Neural progenitor cell (in vitro differentiated cells): Measurements from ENCODE around the gene ELMO1. TPM values are rescaled to one million over a fixed set of nuclear protein-coding genes. Genes with fewer than 3 reads are reported as not detected.

ENCODE experiments used
- DNase-seq: peaks from one replicate; pipeline ENCODE4 v3.0.0-alpha.2; 2016; ENCODE audit warnings: low spot score
- H2AFZ ChIP-seq: fragments of 200-600 bp; sonication (generic); replicated peaks from 2 replicates; pipeline ENCODE4 v1.6.1; 2016; ENCODE audit warnings: antibody characterized with exemption
- H3F3A ChIP-seq: fragments of 200-600 bp; sonication (generic); 2 replicates; pipeline ENCODE4 v1.6.1; 2016; ENCODE audit warnings: antibody characterized with exemption, low read depth
- H3K27ac ChIP-seq: fragments of 200-600 bp; sonication (generic); 2 replicates; pipeline ENCODE4 v1.5.1; 2016; ENCODE audit warnings: mild to moderate bottlenecking
- H3K27me3 ChIP-seq: fragments of 200-600 bp; sonication (generic); 2 replicates; pipeline ENCODE4 v1.6.1; 2016; ENCODE audit warnings: mild to moderate bottlenecking, moderate library complexity
- H3K36me3 ChIP-seq: fragments of 200-600 bp; sonication (generic); 2 replicates; pipeline ENCODE4 v1.5.1; 2016
- H3K4me1 ChIP-seq: fragments of 200-600 bp; sonication (generic); 2 replicates; pipeline ENCODE4 v1.6.1; 2016; ENCODE audit warnings: mixed run types
- H3K4me2 ChIP-seq: fragments of 200-600 bp; sonication (generic); 2 replicates; pipeline ENCODE4 v1.6.1; 2016
- H3K4me3 ChIP-seq: fragments of 200-600 bp; sonication (generic); 2 replicates; pipeline ENCODE4 v1.5.1; 2016
- H3K79me2 ChIP-seq: fragments of 200-600 bp; sonication (generic); 2 replicates; pipeline ENCODE4 v1.6.1; 2016; ENCODE audit warnings: low read depth
- H3K9ac ChIP-seq: fragments of 200-600 bp; sonication (generic); 2 replicates; pipeline ENCODE4 v1.6.1; 2016
- H3K9me3 ChIP-seq: fragments of 200-600 bp; sonication (generic); 2 replicates; pipeline ENCODE4 v1.5.1; 2016; ENCODE audit warnings: low read depth
- H4K20me1 ChIP-seq: fragments of 200-600 bp; sonication (generic); 2 replicates; pipeline ENCODE4 v1.6.1; 2016; ENCODE audit warnings: low read depth
- H3K27ac Mint-ChIP-seq: 3 replicates; pipeline ENCODE4 v1.8.0; 2021; ENCODE audit warnings: mixed read lengths
- H3K27me3 Mint-ChIP-seq: 2 replicates; pipeline ENCODE4 v1.8.0; 2022; ENCODE audit warnings: low read depth, mild to moderate bottlenecking, inconsistent platforms, moderate library complexity, mixed read lengths; ENCODE audit not compliant: insufficient read depth
- H3K36me3 Mint-ChIP-seq: 3 replicates; pipeline ENCODE4 v1.8.0; 2021; ENCODE audit warnings: mixed read lengths
- H3K4me1 Mint-ChIP-seq: 3 replicates; pipeline ENCODE4 v1.8.0; 2021; ENCODE audit warnings: mixed read lengths
- H3K4me3 Mint-ChIP-seq: 3 replicates; pipeline ENCODE4 v1.8.0; 2021; ENCODE audit warnings: mild to moderate bottlenecking, moderate library complexity, mixed read lengths
- H3K9me3 Mint-ChIP-seq: 3 replicates; pipeline ENCODE4 v1.8.0; 2020; ENCODE audit warnings: mixed read lengths
- EZH2 ChIP-seq: fragments of 200-600 bp; sonication (generic); IDR thresholded peaks from 2 replicates; pipeline ENCODE4 v1.6.1; 2017; ENCODE audit warnings: antibody characterized with exemption, mild to moderate bottlenecking, moderate library complexity
- EZH2phosphoT487 ChIP-seq: fragments of 200-600 bp; sonication (generic); IDR thresholded peaks from 2 replicates; pipeline ENCODE4 v1.6.1; 2017; ENCODE audit warnings: antibody characterized with exemption
- total RNA-seq: library from RNA; depleted of rRNA; stranded (reverse); fragments of >200 nt; gene quantifications from 2 replicates; pipeline ENCODE4 v1.2.3, GENCODE V29; 2015; ENCODE audit warnings: low replicate concordance
- TF ChIP-seq, protein P1 (sequence below): fragments of 200-600 bp; sonication (generic); IDR thresholded peaks from 2 replicates; pipeline ENCODE4 v1.5.1; 2017; ENCODE audit warnings: antibody characterized with exemption, mild to moderate bottlenecking

ELMO1 gene
- total RNA-seq, 1 donor from 2014 or later: 22.0 TPM

DNA sequence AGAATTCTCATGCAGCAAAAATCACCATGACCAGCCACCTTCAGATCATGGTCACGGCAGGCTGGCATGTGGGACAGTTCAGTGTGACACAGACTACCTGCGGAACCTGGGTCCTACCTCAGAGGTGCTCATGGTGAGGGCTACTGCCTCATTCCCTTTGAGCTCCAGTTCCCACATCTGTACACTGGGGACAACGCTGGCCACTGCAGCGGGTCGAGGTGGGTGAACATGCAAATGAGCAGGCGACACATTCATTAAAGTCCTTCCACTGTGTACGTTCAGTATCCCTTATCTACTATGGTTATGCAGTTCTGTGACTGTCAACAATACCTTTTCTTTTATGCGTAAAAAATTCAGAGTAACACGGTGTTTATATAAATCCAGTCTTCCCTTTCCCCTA is 505.7 kb downstream of the ELMO1 start:
- H3K79me2 ChIP-seq: no peaks in the 10 kb centered on the region
- H3K36me3 Mint-ChIP-seq: peaks cover 2% of the 10 kb centered on the region
- DNase-seq: no peak
- no peaks in the 10 kb centered on the region for H3K27me3 ChIP-seq
- no peaks in the 10 kb centered on the region for H3F3A ChIP-seq
- no peaks in the 10 kb centered on the region for H3K4me1 Mint-ChIP-seq
- peaks cover 4% of the 10 kb centered on the region for H3K9me3 ChIP-seq
- H3K4me1 ChIP-seq: peaks cover 4% of the 10 kb centered on the region
- no peak overlapping the region for H3K27ac Mint-ChIP-seq
- H3K9ac ChIP-seq: no peak overlapping the region
- H3K4me3 ChIP-seq: no peak overlapping the region
- TF ChIP-seq, protein P1, sequence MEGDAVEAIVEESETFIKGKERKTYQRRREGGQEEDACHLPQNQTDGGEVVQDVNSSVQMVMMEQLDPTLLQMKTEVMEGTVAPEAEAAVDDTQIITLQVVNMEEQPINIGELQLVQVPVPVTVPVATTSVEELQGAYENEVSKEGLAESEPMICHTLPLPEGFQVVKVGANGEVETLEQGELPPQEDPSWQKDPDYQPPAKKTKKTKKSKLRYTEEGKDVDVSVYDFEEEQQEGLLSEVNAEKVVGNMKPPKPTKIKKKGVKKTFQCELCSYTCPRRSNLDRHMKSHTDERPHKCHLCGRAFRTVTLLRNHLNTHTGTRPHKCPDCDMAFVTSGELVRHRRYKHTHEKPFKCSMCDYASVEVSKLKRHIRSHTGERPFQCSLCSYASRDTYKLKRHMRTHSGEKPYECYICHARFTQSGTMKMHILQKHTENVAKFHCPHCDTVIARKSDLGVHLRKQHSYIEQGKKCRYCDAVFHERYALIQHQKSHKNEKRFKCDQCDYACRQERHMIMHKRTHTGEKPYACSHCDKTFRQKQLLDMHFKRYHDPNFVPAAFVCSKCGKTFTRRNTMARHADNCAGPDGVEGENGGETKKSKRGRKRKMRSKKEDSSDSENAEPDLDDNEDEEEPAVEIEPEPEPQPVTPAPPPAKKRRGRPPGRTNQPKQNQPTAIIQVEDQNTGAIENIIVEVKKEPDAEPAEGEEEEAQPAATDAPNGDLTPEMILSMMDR: no peak
- TF ChIP-seq EZH2phosphoT487 (no peak), EZH2 (no peak)
- H3K27ac ChIP-seq: no peak overlapping the region
- H3K4me2 ChIP-seq: no peak overlapping the region
- H3K36me3 ChIP-seq: no peaks in the 10 kb centered on the region
- no peak overlapping the region for H3K4me3 Mint-ChIP-seq
- peaks cover 16% of the 10 kb centered on the region for H3K9me3 Mint-ChIP-seq
- no peak overlapping the region for H2AFZ ChIP-seq
- H3K27me3 Mint-ChIP-seq: peaks cover 3% of the 10 kb centered on the region
- H4K20me1 ChIP-seq: no peaks in the 10 kb centered on the region

DNA sequence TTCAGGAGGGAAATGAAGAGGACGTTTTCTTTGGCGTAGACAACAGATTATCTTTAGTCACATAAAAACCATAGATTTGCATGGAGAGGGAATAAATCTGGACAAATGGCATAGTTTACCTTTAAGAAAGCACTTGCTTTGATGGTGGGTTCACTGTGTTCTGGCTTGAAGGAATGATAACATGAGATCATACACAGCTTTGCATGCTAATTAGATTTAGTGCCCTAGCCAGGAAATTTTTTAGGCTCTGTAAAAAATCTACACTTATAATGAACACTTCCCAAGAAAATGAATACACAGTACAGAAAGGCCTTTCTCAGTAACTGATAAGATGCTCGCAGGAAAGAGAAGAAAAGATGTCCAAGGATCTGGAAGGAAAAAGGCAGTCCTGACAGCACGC is 506.1 kb downstream of the ELMO1 start:
- Mint-ChIP-seq H3K27ac (no peak overlapping the region), H3K4me3 (no peak overlapping the region), H3K36me3 (peaks cover 2% of the 10 kb centered on the region), H3K9me3 (peaks cover 17% of the 10 kb centered on the region), H3K4me1 (no peaks in the 10 kb centered on the region), H3K27me3 (peaks cover 3% of the 10 kb centered on the region)
- H3K36me3 ChIP-seq: no peaks in the 10 kb centered on the region
- H3K79me2 ChIP-seq: no peaks in the 10 kb centered on the region
- H3K9me3 ChIP-seq: peaks cover 4% of the 10 kb centered on the region
- no peak for DNase-seq
- no peak overlapping the region for H3K27ac ChIP-seq
- peaks cover 4% of the 10 kb centered on the region for H3K4me1 ChIP-seq
- H3F3A ChIP-seq: no peaks in the 10 kb centered on the region
- no peak overlapping the region for H2AFZ ChIP-seq
- H3K4me3 ChIP-seq: no peak overlapping the region
- H3K27me3 ChIP-seq: no peaks in the 10 kb centered on the region
- TF ChIP-seq EZH2 (no peak), EZH2phosphoT487 (no peak)
- TF ChIP-seq, protein P1: no peak
- no peak overlapping the region for H3K9ac ChIP-seq
- H4K20me1 ChIP-seq: no peaks in the 10 kb centered on the region
- H3K4me2 ChIP-seq: no peak overlapping the region

DNA sequence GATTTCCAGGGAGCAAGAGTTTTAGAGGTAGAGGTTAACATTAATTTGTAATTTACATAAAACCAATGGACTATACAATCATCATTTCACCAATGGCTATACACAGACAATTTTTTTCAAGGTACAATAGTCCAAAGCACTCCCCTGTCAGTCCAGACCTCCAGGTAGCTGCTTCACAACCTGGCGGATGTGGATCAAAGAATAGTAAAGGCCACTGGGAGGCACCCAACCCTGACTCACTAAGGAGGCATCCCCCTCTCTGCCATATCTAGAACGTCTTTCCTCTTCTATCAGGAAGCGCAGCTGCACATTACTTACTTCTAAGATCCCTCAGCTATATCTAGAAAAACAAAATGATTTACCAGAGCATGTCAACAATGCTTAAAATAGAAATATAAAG is 506.6 kb downstream of the ELMO1 start:
- peaks cover 9% of the 10 kb centered on the region for H3K9me3 ChIP-seq
- peaks cover 2% of the 10 kb centered on the region for H3K36me3 Mint-ChIP-seq

More for the DNA sequence above, 506.6 kb downstream of the ELMO1 start:
- Histone ChIP-seq H3K27me3 (no peaks in the 10 kb centered on the region), H3K9ac (no peak overlapping the region), H4K20me1 (no peaks in the 10 kb centered on the region), H3K36me3 (no peaks in the 10 kb centered on the region), H3K4me1 (peaks cover 4% of the 10 kb centered on the region), H2AFZ (no peak overlapping the region), H3F3A (no peaks in the 10 kb centered on the region), H3K4me2 (no peak overlapping the region), H3K4me3 (no peak overlapping the region), H3K79me2 (no peaks in the 10 kb centered on the region), H3K27ac (no peak overlapping the region)
- Mint-ChIP-seq H3K27me3 (peaks cover 3% of the 10 kb centered on the region), H3K9me3 (peaks cover 17% of the 10 kb centered on the region), H3K4me1 (no peaks in the 10 kb centered on the region), H3K4me3 (no peak overlapping the region), H3K27ac (no peak overlapping the region)
- TF ChIP-seq, protein P1: no peak
- no peak for TF ChIP-seq EZH2phosphoT487
- TF ChIP-seq EZH2: no peak
- DNase-seq: no peak
